Stimulated activated CD8-positive, alpha-beta memory T cell treated with anti-CD3 and anti-CD28 coated beads, Interleukin-4, amount 100 ng/mL, for 24 hours (primary cell): ENCODE measurements around the gene NFKBIE.

Source experiments
- DNase-seq: peaks from one replicate; pipeline ENCODE4 v3.0.0-alpha.2; 2020; ENCODE audit warnings: low read depth

Gene NFKBIE

DNA sequence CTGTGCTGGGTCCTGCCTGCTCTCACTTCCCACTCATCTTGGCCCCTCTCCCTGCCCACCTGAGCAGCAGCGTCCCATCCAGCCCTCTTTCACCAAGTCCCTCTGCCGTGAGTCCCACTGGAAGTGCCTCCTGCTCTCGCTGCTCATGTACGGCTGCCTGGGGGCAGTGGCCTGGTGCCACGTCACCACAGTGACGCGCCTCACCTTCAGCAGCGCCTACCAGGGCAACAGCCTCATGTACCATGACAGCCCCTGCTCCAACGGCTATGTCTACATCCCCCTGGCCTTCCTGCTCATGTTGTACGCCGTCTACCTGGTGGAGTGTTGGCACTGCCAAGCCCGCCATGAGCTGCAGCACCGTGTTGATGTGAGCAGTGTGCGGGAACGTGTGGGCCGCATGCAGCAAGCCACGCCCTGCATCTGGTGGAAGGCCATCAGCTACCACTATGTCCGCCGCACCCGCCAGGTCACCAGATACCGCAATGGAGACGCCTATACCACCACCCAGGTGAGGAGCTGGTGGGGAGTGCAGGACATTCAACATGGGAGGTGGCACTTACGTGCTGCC is 7.7 kb upstream of the NFKBIE start:
- DNase-seq, result no peak

DNA sequence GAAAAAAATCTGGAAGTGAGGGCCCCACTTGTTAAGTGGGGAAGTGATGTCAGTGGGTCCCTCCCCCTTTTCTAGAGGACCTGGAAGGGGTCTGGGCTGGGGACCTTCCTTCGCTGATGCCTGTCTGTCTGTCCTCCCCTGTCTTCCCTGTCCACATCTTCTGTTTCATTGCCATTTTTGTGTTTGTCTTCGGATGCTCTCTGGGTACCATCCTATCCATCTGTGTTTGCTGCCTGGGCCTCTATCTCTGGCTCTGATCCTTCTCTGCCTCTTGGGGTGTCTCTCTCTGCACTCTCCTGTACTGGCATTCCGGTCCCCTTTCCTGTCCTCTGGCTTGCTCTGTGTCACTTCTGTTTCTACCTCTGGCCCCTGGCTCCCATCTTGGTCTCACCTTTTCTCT is 7.2 kb upstream of the NFKBIE start:
- DNase-seq, result no peak

DNA sequence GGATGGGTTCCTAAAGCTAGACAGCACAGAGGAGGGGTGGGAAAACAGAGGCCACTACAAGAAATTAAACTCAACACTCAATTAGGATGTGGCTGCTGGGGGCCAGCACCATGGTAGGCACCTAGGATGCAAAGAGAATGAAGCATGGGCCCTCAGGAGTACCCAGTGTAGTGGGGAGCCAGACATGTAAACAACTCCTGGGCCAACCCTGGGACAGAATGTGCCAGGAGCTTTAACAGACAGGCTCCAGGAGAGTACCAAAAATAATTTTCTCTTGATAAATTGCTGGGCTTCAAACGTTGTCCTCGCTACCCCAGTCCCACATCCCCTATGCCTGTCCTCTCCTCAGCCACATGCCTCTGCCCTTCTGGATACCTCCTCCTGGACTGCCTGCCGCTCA is 6.6 kb upstream of the NFKBIE start:
- DNase-seq, result no peak

DNA sequence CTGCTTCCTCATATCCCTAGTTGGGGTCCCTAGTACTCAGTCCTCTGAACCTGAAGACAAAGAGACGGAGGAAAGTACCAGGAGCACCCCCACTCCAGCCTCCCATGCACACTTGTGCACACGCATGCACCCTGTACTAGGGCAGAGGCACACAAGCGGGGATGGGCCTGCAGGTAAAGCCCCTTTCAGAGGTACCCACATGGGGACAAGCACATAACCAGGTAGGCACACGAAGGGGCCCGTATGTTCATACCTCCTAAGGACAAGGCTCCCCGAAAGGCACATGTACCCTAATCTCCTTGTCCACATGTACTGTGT is 6.0 kb upstream of the NFKBIE start:
- DNase-seq, result no peak

DNA sequence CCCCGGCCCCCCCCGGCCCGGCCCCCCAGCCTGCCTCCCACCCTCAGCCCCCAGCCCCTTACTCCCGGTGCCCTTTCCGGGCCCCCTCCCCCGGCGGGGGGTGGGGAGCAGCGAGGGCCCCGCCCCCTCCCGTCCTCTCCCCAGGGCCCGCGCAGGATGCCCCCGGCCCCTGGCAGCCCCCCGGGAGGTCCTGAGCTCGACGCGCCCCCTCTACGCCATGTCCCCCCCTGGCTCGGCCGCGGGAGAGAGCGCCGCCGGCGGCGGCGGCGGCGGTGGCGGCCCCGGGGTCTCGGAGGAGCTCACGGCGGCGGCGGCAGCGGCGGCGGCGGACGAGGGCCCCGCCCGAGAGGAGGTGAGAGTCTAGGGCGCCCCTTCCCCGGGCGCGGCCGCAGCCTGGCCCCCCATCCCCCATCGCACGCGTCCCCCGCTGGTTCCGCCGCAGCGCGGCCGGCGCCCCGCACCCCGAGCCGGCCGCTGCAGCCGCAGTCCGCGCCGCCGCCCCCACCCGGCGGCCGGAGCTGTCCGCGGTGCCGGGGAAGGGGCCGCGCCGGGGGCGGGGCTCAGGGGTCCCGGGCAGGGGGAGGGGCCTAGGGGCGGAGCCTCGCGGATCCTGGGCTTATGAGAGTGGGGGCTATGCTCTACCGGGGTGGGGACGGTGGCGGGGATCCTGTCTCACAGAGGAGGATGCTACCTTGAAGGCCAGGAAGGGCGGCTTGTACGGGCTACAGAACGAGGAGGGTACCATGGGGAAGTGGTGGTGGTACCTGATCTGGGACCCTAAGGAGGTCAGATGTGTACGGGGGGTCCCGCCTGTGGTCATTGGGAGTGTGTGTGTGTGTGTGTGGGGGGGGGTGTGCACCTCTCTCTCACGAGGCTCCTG is 5.4 kb upstream of the NFKBIE start:
- DNase-seq, result no peak

DNA sequence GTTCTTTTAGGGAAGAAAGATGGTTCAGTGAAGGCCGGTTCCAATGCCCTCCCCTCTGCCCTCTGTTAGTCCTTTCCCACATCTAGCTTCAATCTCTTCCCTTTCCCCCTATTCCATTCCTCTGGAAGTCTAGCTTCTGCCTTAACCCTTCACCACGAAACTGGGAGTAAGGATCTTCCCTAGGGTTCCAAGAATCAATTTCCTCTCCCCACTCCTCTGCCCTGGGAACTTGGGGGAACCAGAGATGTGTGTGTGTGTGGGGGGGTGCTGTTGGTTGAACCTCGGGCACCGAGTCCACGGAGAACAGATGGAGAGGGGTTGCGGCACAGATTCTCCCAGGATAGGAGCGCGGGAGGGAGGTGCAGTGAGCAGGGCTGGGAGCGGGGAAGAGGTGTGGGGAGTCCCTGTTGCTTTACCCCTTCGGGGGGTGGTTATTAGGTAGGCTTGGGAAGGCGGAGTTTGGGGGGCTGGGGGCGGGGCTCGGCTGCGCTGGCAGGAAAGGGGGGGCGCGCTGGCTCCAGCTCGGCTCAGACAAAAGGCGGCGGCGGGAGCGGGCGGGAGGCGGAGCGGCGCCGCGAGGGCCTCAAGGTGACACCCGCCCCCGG is 4.7 kb upstream of the NFKBIE start, which contains the start of gene TMEM151B:
Gene TMEM151B, plus strand, starts transcription at position 530 of the 605 bp plus-strand sequence. CDS start 293 bp downstream, outside the sequence.
- no peak for DNase-seq

DNA sequence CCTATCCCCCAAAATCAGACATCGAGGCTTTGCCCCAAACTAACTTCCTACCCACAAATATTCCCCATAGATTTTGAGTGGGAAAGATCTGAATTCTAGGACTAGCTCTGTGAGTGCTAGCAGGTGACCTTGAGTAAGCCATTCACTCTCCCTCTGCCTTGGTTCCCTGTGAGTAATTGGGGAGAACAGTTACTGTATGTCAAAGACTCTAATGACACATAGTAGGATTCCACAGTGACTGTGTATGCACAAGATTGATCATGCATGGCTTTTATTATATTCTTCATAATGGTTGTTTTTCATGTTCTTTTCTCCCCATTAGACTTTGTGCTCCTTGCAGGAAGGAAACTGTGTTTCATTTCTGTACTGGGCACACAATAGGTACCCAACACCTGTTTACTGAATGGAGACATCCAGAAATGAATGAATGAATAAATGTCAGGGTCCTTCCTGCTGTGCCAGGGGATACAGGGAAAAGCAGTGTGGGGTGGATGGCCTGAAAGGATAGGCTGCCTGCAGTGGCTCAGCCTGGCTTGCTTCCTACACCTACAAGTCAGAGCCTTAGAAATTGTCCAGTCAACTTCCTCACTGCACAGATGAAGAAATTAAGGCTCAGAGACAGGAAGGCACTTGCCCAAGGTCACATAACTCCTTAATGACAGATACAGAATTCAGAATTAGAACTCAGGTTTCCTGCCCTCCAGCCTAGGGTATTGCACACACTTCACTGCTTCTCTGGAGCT is 4.0 kb upstream of the NFKBIE start:
- no peak for DNase-seq

DNA sequence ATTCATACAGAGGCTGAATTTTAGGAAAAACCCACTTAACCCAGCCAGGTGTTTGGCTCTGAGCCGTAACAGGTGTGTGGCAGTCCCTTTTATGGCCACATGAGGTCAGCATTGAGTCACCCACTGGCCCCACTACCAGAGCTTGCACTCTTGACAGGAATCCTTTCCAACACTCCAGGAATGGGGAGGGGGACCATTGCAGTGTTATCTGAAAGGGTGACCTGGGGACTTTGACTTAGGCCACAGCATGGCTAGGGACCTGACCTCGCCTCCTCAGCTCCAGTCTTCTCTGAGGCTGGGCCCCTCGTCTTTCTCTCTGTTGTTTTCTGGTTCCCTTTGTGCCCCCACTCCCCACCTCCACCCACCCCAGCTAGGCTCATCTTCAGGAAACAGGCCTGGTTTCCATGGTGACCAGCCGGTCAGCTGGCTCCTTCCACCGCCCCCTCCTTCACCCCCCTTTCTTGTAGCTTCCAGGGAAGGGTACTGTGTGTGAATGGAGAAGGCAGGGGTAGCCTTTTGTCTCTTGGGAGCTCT is 2.8 kb upstream of the NFKBIE start:
- no peak for DNase-seq

DNA sequence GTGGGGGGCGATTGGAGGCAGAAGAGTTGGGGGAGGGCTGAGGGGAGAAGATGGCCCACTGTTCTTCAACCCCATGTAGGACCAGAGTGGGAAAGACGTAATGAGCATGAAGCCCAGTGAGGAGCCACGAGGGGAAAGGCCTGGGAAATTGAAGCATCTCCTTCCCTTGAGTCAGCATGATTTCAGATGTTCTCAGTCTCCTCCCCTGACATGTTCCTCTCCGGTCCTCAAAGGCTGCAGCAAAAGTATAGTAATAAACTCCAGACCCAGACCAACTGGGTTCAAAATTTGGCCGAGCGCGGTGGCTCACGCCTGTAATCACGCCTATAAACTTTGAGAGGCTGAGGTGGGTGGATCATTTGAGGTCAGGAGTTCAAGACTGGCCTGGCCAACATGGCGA is 1.9 kb upstream of the NFKBIE start:
- no peak for DNase-seq

DNA sequence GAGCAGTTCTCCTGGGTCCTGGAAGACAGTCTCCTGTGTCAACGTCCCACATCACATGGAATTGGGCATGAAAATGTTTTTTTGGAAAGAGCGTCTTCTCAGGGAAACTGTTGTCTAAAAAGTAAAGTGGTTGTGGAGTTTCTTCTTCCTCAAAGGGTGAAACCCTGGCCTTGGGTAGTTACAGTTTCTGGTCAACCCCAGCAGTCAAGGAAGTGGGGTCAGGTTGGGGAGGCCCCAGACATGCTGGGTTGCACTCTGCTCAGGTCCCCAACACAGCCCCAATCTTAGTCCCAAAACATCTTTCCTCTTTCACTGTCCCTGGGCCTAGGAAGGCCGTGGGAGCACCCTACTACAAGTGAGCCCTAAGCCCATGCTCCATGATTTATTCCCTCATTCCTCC is 996 bp upstream of the NFKBIE start:
- DNase-seq, result no peak

DNA sequence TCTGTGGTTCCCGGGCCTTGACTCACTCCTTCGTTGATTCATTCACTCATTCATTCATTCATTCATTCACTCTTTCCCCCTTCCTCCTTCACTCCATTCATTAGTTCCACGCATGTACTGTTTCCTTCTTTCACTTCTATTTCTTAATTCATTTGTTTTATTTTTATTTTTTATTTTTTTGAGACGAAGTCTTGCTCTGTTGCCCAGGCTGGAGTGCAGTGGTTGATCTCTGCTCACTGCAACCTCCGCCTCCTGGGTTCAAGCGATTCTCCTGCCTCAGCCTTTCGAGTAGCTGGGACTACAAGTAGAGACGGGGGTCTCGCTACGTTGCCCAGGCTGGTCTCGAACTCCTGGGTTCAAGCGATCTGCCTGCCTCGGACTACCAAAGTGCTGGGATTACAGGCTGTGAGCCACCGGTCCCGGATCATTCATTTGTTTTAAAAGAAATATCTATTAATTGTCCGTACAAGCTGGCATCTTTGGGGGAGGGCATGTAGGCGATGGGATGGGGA is 427 bp upstream of the NFKBIE start:
- DNase-seq, result no peak

DNA sequence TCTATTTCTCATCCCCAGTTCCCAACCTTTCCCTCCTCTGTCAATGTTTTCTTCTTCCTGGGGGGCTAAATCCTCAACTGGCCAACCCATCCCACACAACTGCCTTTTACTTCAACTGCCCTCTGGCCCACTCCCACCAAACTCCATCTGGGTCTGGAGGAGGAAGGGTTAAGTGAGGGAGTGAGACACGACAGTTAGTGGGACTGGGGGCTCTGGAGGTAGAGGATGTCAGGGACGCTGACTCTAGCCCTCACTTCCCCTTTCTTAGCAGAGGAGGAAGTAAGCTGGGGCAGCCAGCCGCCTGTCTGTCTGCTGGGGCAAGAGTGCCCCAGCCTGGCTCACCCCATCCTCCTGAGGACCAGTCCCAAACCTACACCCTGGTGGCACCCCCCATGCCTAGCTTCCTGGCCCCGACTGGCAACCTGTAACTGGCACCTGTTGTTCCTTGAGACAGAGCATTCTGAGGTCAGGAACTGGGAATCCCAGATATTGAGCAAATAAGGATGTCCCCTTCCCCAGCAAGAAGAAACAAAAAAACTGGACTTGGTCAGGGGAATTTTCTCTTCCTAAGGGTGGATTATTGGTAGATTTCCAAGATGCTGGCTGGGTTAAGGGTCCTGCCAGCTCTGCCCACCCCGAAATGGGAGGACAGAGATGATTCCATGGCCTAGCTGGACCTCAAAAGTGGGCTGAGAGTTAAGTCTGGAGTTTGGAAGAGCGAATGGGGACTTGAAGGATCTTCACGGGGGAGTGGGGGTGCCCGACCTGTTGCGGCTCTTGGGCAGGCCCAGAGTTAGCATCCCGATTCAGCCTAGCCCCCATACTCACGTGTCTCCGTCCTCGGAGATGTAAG is 971 bp downstream of the NFKBIE start:
- no peak for DNase-seq

DNA sequence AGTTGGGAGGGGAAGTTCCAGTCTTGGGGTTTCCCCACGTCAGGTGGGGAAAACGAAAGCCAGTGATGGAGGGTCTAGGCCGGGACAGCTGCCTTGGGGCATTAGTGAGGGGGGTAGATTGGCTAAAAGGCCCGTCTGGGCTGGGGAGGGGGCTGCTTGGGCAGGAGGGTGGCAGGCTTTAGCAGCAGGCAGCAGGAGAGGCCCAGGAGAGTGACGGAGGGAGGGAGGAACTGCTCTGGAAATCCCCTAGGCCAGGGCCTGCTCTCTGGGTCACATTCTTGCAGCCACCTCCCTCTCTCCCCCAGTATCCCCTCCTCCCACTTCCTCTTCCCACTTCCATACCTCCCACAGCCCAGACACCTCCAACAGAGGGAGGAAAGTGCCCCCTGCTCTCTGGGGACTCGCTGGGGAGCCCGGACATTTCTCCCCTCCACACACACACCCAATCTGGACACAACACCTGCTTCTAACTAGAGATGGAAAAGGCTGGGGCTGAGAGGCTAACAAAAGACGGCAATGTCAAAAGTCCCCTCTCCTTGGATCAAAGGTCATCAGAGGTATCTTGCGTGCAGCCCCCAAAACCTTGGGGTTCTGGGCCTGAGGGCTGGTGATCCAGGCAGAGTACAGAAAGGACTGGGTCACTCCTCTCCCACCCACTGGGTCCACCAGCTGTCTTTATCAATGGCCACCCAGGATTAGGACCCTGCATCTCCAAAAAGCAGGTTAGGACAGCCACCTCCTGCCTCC is 1.8 kb downstream of the NFKBIE start:
- DNase-seq, result no peak

DNA sequence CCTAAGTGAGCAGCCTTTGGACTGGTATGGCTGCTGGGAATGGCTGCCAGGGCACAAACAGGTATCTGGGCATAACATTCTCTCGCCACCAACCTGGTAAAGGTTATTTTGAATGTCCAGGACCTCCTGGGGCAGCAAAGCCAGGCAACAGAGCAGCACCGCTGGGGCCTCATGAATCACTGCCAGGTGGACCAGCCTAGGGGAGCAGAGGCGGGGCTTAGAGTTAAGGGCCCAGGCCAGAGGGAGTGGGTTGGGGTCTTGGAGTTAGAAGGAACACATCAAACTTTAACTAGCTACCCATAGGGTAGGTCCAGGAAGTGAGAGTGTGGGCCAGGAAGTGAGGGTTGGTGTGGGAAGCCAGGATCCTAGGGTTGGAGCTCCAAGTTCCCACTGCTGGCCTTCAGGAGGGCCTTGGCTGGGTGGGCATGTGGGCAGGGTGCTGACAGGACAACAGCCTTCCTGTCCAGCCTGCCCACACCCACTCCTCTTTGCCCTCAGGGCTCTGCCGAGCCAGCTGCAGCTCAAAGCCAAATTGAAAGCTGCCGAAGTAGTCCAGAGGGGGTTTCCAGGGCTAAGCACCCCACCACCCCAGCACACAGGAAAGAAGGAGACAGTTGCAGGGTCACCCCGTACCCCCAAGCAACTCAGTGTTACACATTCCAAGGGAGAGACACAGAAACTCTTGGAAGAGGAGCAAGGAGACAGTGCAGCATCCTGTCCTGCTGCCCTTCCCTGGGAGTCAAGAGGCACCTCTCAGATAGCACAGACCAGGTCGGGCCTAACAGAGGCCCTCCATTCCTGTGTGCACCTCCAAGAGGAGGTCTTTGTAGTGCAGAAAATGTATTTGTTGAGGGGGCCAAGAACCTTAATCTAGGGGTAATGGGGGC is 2.6 kb downstream of the NFKBIE start:
- DNase-seq, result no peak

DNA sequence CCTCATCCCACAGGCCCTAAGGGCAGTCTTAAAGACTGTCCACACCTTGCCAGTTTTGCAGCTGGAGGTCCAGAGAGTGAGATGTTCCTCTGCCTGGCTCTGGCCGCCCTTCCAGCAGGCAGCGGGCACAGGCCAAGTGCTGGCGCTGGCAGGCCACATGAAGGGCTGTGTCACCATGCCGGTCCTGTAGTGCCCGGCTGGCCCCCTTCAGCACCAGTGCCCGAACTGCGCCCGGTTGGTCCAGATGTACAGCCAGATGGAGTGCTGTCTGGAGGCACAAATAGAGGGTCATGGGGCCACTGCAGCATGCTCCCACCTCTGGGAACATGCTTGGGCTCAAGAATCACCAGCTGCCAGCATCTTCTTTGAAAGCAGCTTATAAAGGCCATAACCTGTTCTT is 3.8 kb downstream of the NFKBIE start:
- no peak for DNase-seq

DNA sequence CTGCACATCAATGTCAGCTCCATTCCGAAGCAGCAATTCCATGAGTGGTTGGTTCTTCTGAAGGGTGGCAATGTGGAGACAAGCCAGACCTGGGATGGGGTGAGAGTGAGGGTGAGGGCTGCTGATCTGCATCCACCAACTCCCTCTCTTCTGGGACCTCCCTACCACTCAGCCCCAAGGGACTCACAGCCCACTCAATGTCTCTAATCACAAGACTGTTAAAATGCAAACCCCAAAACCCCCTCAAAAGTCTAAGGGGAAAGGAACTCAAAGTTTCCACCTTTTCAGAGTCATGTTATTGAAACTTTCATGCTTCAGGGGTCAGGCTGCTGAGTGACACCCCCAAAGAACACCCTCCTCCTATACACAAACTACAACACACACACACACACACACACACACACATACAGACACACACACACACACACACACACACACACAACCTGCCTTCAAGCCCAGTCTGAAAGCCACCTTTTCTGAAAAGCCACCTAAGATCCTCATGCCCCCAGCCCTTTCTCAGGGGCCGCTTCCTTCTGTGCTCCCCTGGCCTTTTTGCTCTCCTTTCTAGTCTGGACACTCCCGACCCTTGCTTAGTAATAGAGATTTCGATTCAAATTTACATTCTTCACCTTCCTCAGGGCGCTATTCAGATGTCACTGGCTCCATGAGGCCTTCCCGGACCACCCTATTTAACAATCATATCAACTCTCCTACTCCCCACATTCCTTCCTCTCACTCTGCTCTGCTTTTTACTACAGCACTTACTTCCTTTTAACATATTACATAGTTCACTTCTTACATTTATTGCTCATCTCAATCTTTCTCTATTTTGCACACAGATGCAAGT is 4.7 kb downstream of the NFKBIE start:
- no peak for DNase-seq

DNA sequence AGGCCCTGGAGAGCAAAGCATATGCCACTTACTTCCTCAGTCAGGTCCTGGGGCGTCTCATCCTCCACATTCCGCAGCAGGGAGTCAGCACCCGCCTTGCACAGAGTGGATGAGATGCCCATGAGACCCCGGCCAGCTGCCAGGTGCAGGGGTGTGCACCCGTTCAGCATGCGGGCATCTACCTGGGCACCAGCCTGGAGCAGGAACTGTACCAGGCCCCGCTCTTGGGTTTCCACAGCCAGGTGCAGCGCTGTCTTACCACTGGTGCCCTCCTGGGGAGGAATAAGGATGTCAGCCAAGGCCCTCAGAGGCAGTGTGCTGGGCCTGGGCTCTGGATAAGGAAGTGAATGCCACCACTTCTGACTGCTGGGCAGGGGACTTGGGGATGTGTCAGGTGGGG is 5.3 kb downstream of the NFKBIE start:
- no peak for DNase-seq

DNA sequence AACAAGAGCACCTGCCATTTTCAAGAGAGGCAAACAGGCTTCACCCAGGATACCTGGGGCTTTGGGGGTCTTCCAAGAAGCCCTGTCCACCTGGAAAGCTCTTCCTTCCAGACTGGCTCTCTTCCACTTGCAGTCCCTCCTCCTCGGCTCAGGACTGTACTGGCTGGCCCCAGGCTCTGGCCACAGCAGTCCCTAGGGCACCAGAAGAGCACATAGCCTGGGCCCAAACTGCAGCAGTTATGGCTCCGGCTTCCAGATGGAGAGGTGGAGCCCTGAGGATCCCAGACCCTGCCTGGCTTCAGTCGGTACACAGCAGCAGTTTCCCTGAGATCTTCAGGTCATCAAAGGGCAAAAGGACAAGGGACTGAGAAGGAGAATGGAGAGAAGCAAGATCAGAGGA is 6.4 kb downstream of the NFKBIE start:
- DNase-seq, result no peak
